ENCODE measurements around the gene NRSN2.

DNA sequence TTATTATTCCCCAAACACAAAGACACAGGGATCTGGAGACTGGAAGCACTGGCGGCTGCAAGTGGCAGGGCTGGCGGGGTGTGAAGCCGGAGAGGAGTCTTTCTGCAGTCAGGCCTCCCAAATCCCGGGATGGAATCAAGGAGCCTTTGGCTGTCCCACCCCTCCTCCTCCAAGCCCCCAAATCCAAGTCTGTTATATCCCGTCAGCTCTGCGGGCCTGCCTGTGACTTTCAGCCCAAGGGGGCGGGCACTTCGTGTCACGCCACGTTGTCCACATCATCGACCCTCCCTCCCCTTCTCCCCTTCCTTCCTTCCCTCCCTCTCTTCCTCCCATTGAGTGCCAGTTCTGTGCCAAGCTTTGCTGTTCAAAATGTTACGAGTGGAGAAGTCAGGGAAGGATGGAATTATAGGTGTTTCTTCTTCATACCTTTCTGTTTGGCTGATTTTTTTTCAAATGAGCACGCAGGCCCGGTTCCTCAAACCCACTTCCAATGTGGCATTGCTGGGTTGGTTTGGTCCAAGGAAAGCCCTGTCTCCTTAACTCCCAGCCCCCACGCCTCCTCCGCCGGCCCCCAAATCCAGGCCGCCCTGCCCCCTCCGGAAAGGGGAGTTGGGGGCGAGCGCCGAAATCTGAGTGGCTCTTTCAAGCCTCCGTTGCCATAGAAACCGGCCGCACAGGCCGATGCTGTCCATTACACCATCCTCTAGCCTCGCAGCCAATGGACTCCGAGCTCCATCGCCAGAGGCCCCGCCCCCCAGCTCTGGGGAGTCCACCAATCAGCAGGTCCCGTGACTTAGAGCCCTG is 36.9 kb upstream of the NRSN2 start:
- no peak for TF ChIP-seq CEBPB (IDR thresholded peaks at IDR 0.05)
- no peak for TF ChIP-seq CREB1 (IDR thresholded peaks at IDR 0.05; ENCODE audit: low read depth)
- no peak for TF ChIP-seq NFIC (IDR thresholded peaks at IDR 0.05)
- no peak; the same call in 1 of the 2 replicates for TF ChIP-seq TAF1 (IDR thresholded peaks at IDR 0.05; ENCODE audit: low read depth)
- TF ChIP-seq, protein P1, sequence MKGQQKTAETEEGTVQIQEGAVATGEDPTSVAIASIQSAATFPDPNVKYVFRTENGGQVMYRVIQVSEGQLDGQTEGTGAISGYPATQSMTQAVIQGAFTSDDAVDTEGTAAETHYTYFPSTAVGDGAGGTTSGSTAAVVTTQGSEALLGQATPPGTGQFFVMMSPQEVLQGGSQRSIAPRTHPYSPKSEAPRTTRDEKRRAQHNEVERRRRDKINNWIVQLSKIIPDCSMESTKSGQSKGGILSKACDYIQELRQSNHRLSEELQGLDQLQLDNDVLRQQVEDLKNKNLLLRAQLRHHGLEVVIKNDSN (IDR thresholded peaks at IDR 0.05) = 0 out of 2 replicates have a peak, but pooled peaks have one; percentile 40
- TF ChIP-seq, protein P2, sequence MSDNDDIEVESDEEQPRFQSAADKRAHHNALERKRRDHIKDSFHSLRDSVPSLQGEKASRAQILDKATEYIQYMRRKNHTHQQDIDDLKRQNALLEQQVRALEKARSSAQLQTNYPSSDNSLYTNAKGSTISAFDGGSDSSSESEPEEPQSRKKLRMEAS (IDR thresholded peaks at IDR 0.05) = no peak
- no peak for TF ChIP-seq EP300 (IDR thresholded peaks at IDR 0.05; ENCODE audit: borderline replicate concordance)
- TF ChIP-seq RAD21 (IDR thresholded peaks at IDR 0.05; ENCODE audit: low read depth) = no peak
- TF ChIP-seq FOXM1 (IDR thresholded peaks at IDR 0.05; ENCODE audit: borderline replicate concordance, low read depth) = no peak

All from Ishikawa (cell line).